Caco-2 (cell line): ENCODE data around the gene ZNF507. TPM values are rescaled to one million over a fixed set of nuclear protein-coding genes. Genes with fewer than 3 reads are reported as not detected.

Experiments used
- BruUV-seq: library from RNA; stranded (reverse); fragments of 400-500 nt; replicated peaks from 2 replicates; lab custom pipeline; 2021; lab: Mats Ljungman, UMichigan
- CTCF ChIA-PET: fragments of 300-600 bp; sonication (Branson Sonifier 250); formaldehyde crosslinking; loops from one replicate; lab custom pipeline; 2022; ENCODE audit warnings: antibody characterized with exemption; lab: Charles Lee
- POLR2A ChIA-PET: fragments of 300-600 bp; sonication (Branson Sonifier 250); formaldehyde crosslinking; loops from one replicate; lab custom pipeline; 2022; ENCODE audit warnings: antibody characterized with exemption; lab: Charles Lee
- DNase-seq, 2 experiments: peaks; one replicate each; pipeline versions ENCODE4 v3.0.0 to v3.0.0-alpha.2; 2020 to 2022
- H3K27me3 ChIP-seq: replicated peaks from 2 replicates; pipeline ENCODE4 v1.6.0; 2011; ENCODE audit warnings: low read length; ENCODE audit not compliant: control insufficient read depth, insufficient read depth
- H3K36me3 ChIP-seq: 2 replicates; pipeline ENCODE4 v1.5.1; 2011; ENCODE audit warnings: low read length; ENCODE audit not compliant: control insufficient read depth, insufficient read depth
- H3K4me1 ChIP-seq: fragments of 250-450 bp; sonication (Bioruptor Pico); 2 replicates; pipeline ENCODE4 v1.5.1; 2020; ENCODE audit warnings: mild to moderate bottlenecking
- H3K4me3 ChIP-seq: 2 replicates; pipeline ENCODE4 v1.5.1; 2011; ENCODE audit warnings: low read depth, mild to moderate bottlenecking, control low read depth, low read length
- H3K9me3 ChIP-seq: fragments of 250-450 bp; sonication (Bioruptor Pico); 2 replicates; pipeline ENCODE4 v1.5.1; 2020; ENCODE audit warnings: mild to moderate bottlenecking, moderate library complexity
- H3K27ac Mint-ChIP-seq: one replicate; pipeline ENCODE4 v1.8.0; 2022; ENCODE audit warnings: mixed read lengths; ENCODE audit not compliant: unreplicated experiment
- H3K27me3 Mint-ChIP-seq: one replicate; pipeline ENCODE4 v1.8.0; 2022; ENCODE audit warnings: mixed read lengths; ENCODE audit not compliant: insufficient read depth, unreplicated experiment
- H3K36me3 Mint-ChIP-seq: one replicate; pipeline ENCODE4 v1.8.0; 2022; ENCODE audit warnings: mild to moderate bottlenecking, mixed read lengths; ENCODE audit not compliant: insufficient read depth, unreplicated experiment
- H3K4me1 Mint-ChIP-seq: one replicate; pipeline ENCODE4 v1.8.0; 2022; ENCODE audit warnings: low read depth, mixed read lengths; ENCODE audit not compliant: unreplicated experiment
- H3K4me3 Mint-ChIP-seq: one replicate; pipeline ENCODE4 v1.8.0; 2022; ENCODE audit warnings: mild to moderate bottlenecking, moderate library complexity, mixed read lengths; ENCODE audit not compliant: unreplicated experiment
- H3K9me3 Mint-ChIP-seq: one replicate; pipeline ENCODE4 v1.8.0; 2022; ENCODE audit warnings: mixed read lengths; ENCODE audit not compliant: unreplicated experiment
- CTCF ChIP-seq, 2 experiments: fragments of 200-600 bp in 1 of 2; IDR thresholded peaks; 1 replicate in 1 of 2; 2 replicates in 1 of 2; pipeline versions ENCODE4 v1.5.1 to v1.8.0; 2011 to 2022; ENCODE audit warnings: antibody characterized with exemption in 1 of 2, control low read depth in 1 of 2, inconsistent platforms in 1 of 2, low read depth in 1 of 2, low read length in 1 of 2, mild to moderate bottlenecking in 1 of 2, moderate library complexity in 1 of 2; ENCODE audit not compliant: insufficient read depth in 1 of 2, severe bottlenecking in 1 of 2, unreplicated experiment in 1 of 2
- intact Hi-C: fragments of 100-400 bp; cut with micrococcal nuclease; formaldehyde crosslinking; loops from one replicate; pipeline ENCODE4 v1.10.0; 2022; ENCODE audit not compliant: unreplicated experiment
- total RNA-seq: library from RNA; stranded (reverse); gene quantifications from 2 replicates; pipeline ENCODE4 v1.2.3, GENCODE V29; 2022

Gene ZNF507
- total RNA-seq, 1 experiment from 2014 or later: 27.4 TPM

- Mint-ChIP-seq H3K36me3 (peaks cover 68% of the 10 kb centered on the region), H3K9me3 (no peaks in the 10 kb centered on the region)
- CTCF ChIA-PET: no interaction called here
Measured at GRCh38 chr19:32359581-32359980, 14.2 kb downstream of the ZNF507 start.

GRCh38 chr19:32361574-32362317 is 16.3 kb downstream of the ZNF507 start:
- H3K4me3 ChIP-seq: no peak overlapping the region
- no TSS peak for BruUV-seq
- Mint-ChIP-seq H3K36me3 (peaks cover 69% of the 10 kb centered on the region), H3K4me1 (peaks cover 23% of the 10 kb centered on the region), H3K9me3 (no peaks in the 10 kb centered on the region), H3K27ac (no peak overlapping the region), H3K4me3 (no peak overlapping the region), H3K27me3 (no peaks in the 10 kb centered on the region)
- intact Hi-C loops: no loop called here
- peaks cover 26% of the 10 kb centered on the region for H3K4me1 ChIP-seq
- no peak for DNase-seq
- H3K27me3 ChIP-seq: no peaks in the 10 kb centered on the region
- no peak for TF ChIP-seq CTCF (IDR thresholded peaks at IDR 0.05; ENCODE audit: insufficient read depth in 1 of 2, low read depth in 1 of 2, low read length in 1 of 2, severe bottlenecking in 1 of 2, unreplicated experiment in 1 of 2)
- CTCF ChIA-PET: no interaction called here
- POLR2A ChIA-PET: no interaction called here
- H3K36me3 ChIP-seq: peaks cover 2% of the 10 kb centered on the region; the same call in 1 of the 2 replicates
- no peaks in the 10 kb centered on the region for H3K9me3 ChIP-seq

More at GRCh38 chr19:32359581-32359980, 14.2 kb downstream of the ZNF507 start:
- no peaks in the 10 kb centered on the region for H3K9me3 ChIP-seq
- Mint-ChIP-seq H3K4me3 (no peak overlapping the region), H3K27ac (no peak overlapping the region), H3K4me1 (peaks cover 23% of the 10 kb centered on the region), H3K27me3 (no peaks in the 10 kb centered on the region)
- H3K4me3 ChIP-seq: no peak overlapping the region
- no peak for TF ChIP-seq CTCF (IDR thresholded peaks at IDR 0.05; ENCODE audit: insufficient read depth in 1 of 2, low read depth in 1 of 2, low read length in 1 of 2, severe bottlenecking in 1 of 2, unreplicated experiment in 1 of 2)
- intact Hi-C loops: no loop called here
- no peaks in the 10 kb centered on the region for H3K27me3 ChIP-seq
- H3K4me1 ChIP-seq: peaks cover 26% of the 10 kb centered on the region
- no TSS peak for BruUV-seq
- peaks cover 2% of the 10 kb centered on the region for H3K36me3 ChIP-seq
- POLR2A ChIA-PET: interaction anchor here (0.5 kb wide), 1 partner anchor 1692 kb away, joined by 3 read pairs; no protein-coding TSS in a partner anchor
- DNase-seq: no peak

GRCh38 chr19:32362318-32362691 is 16.9 kb downstream of the ZNF507 start:
- DNase-seq: no peak
- no peak for TF ChIP-seq CTCF (IDR thresholded peaks at IDR 0.05; ENCODE audit: insufficient read depth in 1 of 2, low read depth in 1 of 2, low read length in 1 of 2, severe bottlenecking in 1 of 2, unreplicated experiment in 1 of 2)
- CTCF ChIA-PET: no interaction called here
- H3K36me3 ChIP-seq: peaks cover 2% of the 10 kb centered on the region; the same call in 1 of the 2 replicates
- Mint-ChIP-seq H3K4me3 (no peak overlapping the region), H3K27me3 (no peaks in the 10 kb centered on the region), H3K4me1 (peaks cover 23% of the 10 kb centered on the region), H3K27ac (peak overlapping the region; percentile 41), H3K9me3 (no peaks in the 10 kb centered on the region), H3K36me3 (peaks cover 69% of the 10 kb centered on the region)
- H3K9me3 ChIP-seq: no peaks in the 10 kb centered on the region
- H3K27me3 ChIP-seq: no peaks in the 10 kb centered on the region
- no TSS peak for BruUV-seq
- peaks cover 26% of the 10 kb centered on the region for H3K4me1 ChIP-seq
- POLR2A ChIA-PET: no interaction called here
- H3K4me3 ChIP-seq: no peak overlapping the region
- intact Hi-C loops: no loop called here
